NCI-H446 treated with DMSO at 0.1 percent for 48 hours (cell line): Measurements from ENCODE around the gene DRICH1.
"Not testable (repeated sequence)": the region's sequence is repeated elsewhere in the genome, so short reads cannot be mapped to it uniquely, and the experiment has no call there.

ENCODE experiments used
- DNase-seq: peaks from one replicate; lab custom pipeline; 2025; lab: John Stamatoyannopoulos, UW

The DRICH1 gene

GRCh38 chr22:23649071-23649501 lies 17.0 kb upstream of the DRICH1 start:
- no peak for DNase-seq

- DNase-seq: not testable (repeated sequence)
Measured at GRCh38 chr22:23646526-23646925, 14.4 kb upstream of the DRICH1 start.

- DNase-seq: not testable (repeated sequence)
Measured at GRCh38 chr22:23640206-23640605, 8.1 kb upstream of the DRICH1 start.

- DNase-seq: no peak
Measured at GRCh38 chr22:23639661-23640060, 7.5 kb upstream of the DRICH1 start.

- DNase-seq: no peak
Measured at GRCh38 chr22:23638611-23639010, 6.5 kb upstream of the DRICH1 start.

GRCh38 chr22:23635291-23635690 lies 3.2 kb upstream of the DRICH1 start:
- DNase-seq: not testable (repeated sequence)

GRCh38 chr22:23628056-23628743 lies 3.9 kb downstream of the DRICH1 start:
- DNase-seq: not testable (repeated sequence)

GRCh38 chr22:23627401-23628055 lies 4.6 kb downstream of the DRICH1 start:
- DNase-seq: not testable (repeated sequence)

GRCh38 chr22:23626286-23626975 lies 5.7 kb downstream of the DRICH1 start:
- DNase-seq: no peak

- DNase-seq: no peak
Measured at GRCh38 chr22:23622634-23623033, 9.5 kb downstream of the DRICH1 start.

GRCh38 chr22:23621916-23622315 lies 10.2 kb downstream of the DRICH1 start:
- DNase-seq: not testable (repeated sequence)

GRCh38 chr22:23621082-23621780 lies 10.9 kb downstream of the DRICH1 start:
- DNase-seq: no peak

- no peak for DNase-seq
Measured at GRCh38 chr22:23613193-23613972, 18.7 kb downstream of the DRICH1 start.

GRCh38 chr22:23609983-23610781 lies 21.9 kb downstream of the DRICH1 start:
- DNase-seq: no peak

GRCh38 chr22:23608583-23608982 lies 23.5 kb downstream of the DRICH1 start:
- no peak for DNase-seq

GRCh38 chr22:23606204-23607131 lies 25.7 kb downstream of the DRICH1 start:
- DNase-seq: no peak

GRCh38 chr22:23604939-23605712 lies 27.0 kb downstream of the DRICH1 start:
- DNase-seq: no peak

GRCh38 chr22:23603266-23603665 lies 28.9 kb downstream of the DRICH1 start:
- no peak for DNase-seq
